Trophoblast cell (in vitro differentiated cells and primary cell): Measurements from ENCODE around the gene THADA.

Source experiments
- DNase-seq, 2 donors: peaks; one replicate each; pipeline ENCODE4 v3.0.0-alpha.2; 2016
- H2AFZ ChIP-seq: 2 replicates; pipeline ENCODE4 v1.6.1; 2013; ENCODE audit warnings: low read length, moderate library complexity, mild to moderate bottlenecking; ENCODE audit not compliant: insufficient read depth, poor library complexity
- H2AK5ac ChIP-seq: 2 replicates; pipeline ENCODE4 v1.6.1; 2013; ENCODE audit warnings: mild to moderate bottlenecking, low read length
- H2BK120ac ChIP-seq: 2 replicates; pipeline ENCODE4 v1.6.1; 2013; ENCODE audit warnings: low read length, mild to moderate bottlenecking, moderate library complexity; ENCODE audit not compliant: insufficient read depth, poor library complexity
- H2BK12ac ChIP-seq: 2 replicates; pipeline ENCODE4 v1.6.1; 2013; ENCODE audit warnings: mild to moderate bottlenecking, low read length, moderate library complexity
- H2BK5ac ChIP-seq: 2 replicates; pipeline ENCODE4 v1.6.1; 2013; ENCODE audit warnings: low read length, low read depth, moderate library complexity, mild to moderate bottlenecking; ENCODE audit not compliant: poor library complexity
- H3K14ac ChIP-seq: 2 replicates; pipeline ENCODE4 v1.6.1; 2013; ENCODE audit warnings: mild to moderate bottlenecking, low read length
- H3K18ac ChIP-seq: 2 replicates; pipeline ENCODE4 v1.6.1; 2013; ENCODE audit warnings: mild to moderate bottlenecking, low read length
- H3K23ac ChIP-seq: 2 replicates; pipeline ENCODE4 v1.6.1; 2013; ENCODE audit warnings: low read length
- H3K27ac ChIP-seq: 2 replicates; pipeline ENCODE4 v1.5.1; 2013; ENCODE audit warnings: low read depth, mild to moderate bottlenecking, inconsistent platforms, low read length, moderate library complexity
- H3K27me3 ChIP-seq: 2 replicates; pipeline ENCODE4 v1.6.1; 2013; ENCODE audit warnings: inconsistent platforms, mild to moderate bottlenecking, low read length, moderate library complexity; ENCODE audit not compliant: insufficient read depth
- H3K36me3 ChIP-seq, 2 experiments: 1 replicate in 1 of 2; 2 replicates in 1 of 2; pipeline ENCODE4 v1.6.1; 2013; ENCODE audit warnings: low read length in 2 of 2, mild to moderate bottlenecking in 2 of 2, moderate library complexity in 1 of 2; ENCODE audit not compliant: insufficient read depth in 2 of 2, control insufficient read depth in 1 of 2
- H3K4ac ChIP-seq: 2 replicates; pipeline ENCODE4 v1.6.1; 2013; ENCODE audit warnings: low read depth, mild to moderate bottlenecking, low read length, moderate library complexity
- H3K4me1 ChIP-seq, 2 experiments: 1 replicate in 1 of 2; 2 replicates in 1 of 2; pipeline ENCODE4 v1.6.1; 2013; ENCODE audit warnings: low read length in 2 of 2, mild to moderate bottlenecking in 2 of 2, moderate library complexity in 1 of 2; ENCODE audit not compliant: insufficient read depth in 2 of 2, control insufficient read depth in 1 of 2
- H3K4me2 ChIP-seq: 2 replicates; pipeline ENCODE4 v1.6.1; 2013; ENCODE audit warnings: inconsistent platforms, mild to moderate bottlenecking, low read length, moderate library complexity
- H3K4me3 ChIP-seq: 2 replicates; pipeline ENCODE4 v1.5.1; 2013; ENCODE audit warnings: mild to moderate bottlenecking, low read depth, low read length, inconsistent platforms
- H3K79me1 ChIP-seq: one replicate; pipeline ENCODE4 v1.6.1; 2013; ENCODE audit warnings: low read length
- H3K79me2 ChIP-seq: 2 replicates; pipeline ENCODE4 v1.6.1; 2013; ENCODE audit warnings: low read length, mild to moderate bottlenecking; ENCODE audit not compliant: control insufficient read depth, insufficient read depth, poor library complexity
- H3K9ac ChIP-seq: 2 replicates; pipeline ENCODE4 v1.6.1; 2013; ENCODE audit warnings: mild to moderate bottlenecking, low read length
- H3K9me3 ChIP-seq: 2 replicates; pipeline ENCODE4 v1.6.1; 2013; ENCODE audit warnings: low read depth, mild to moderate bottlenecking, control low read depth, inconsistent platforms, low read length; ENCODE audit not compliant: insufficient read depth
- H4K12ac ChIP-seq: 2 replicates; pipeline ENCODE4 v1.6.1; 2013; ENCODE audit warnings: low read depth, mild to moderate bottlenecking, low read length, moderate library complexity
- H4K8ac ChIP-seq: 2 replicates; pipeline ENCODE4 v1.6.1; 2013; ENCODE audit warnings: low read depth, mild to moderate bottlenecking, low read length, moderate library complexity
- H4K91ac ChIP-seq: one replicate; pipeline ENCODE4 v1.6.1; 2013; ENCODE audit warnings: low read depth, mild to moderate bottlenecking, low read length, moderate library complexity
- WGBS: extraction: QIAGEN DNeasy Blood & Tissue Kit; methylation state at CpG from one replicate; pipeline ENCODE4 v1.1.7; 2013; ENCODE audit warnings: missing lambda C conversion rate; ENCODE audit not compliant: insufficient read length, insufficient coverage; ENCODE audit errors: extremely low coverage; 5-methylcytosine and 5-hydroxymethylcytosine counted together

Gene THADA

GRCh38 chr2:43312755-43313641, 282.8 kb downstream of the THADA start:
- no peaks in the 10 kb centered on the region for H3K36me3 ChIP-seq
- WGBS = no CpG with 5 or more reads among the region's 7 CpGs
- no peaks in the 10 kb centered on the region for H3K9me3 ChIP-seq

GRCh38 chr2:43311276-43311675, 284.6 kb downstream of the THADA start:
- Histone ChIP-seq H3K79me2 (no peaks in the 10 kb centered on the region), H3K4me1 (peaks cover 0 to 2% of the 10 kb centered on the region in 2 experiments), H2AK5ac (no peak overlapping the region), H4K12ac (no peak overlapping the region), H3K4ac (no peak overlapping the region), H3K14ac (no peak overlapping the region), H3K18ac (no peak overlapping the region), H2BK12ac (no peak overlapping the region), H2BK120ac (no peak overlapping the region), H3K27ac (no peak overlapping the region), H3K9me3 (no peaks in the 10 kb centered on the region), H3K9ac (no peak overlapping the region), H2BK5ac (no peak overlapping the region), H3K4me2 (no peak overlapping the region), H4K91ac (no peak overlapping the region), H3K4me3 (no peak overlapping the region), H3K23ac (no peak overlapping the region), H2AFZ (no peak overlapping the region), H3K79me1 (peaks cover 3% of the 10 kb centered on the region), H3K27me3 (no peaks in the 10 kb centered on the region), H4K8ac (no peak overlapping the region), H3K36me3 (no peaks in the 10 kb centered on the region)
- DNase-seq = no peak

More at GRCh38 chr2:43312755-43313641, 282.8 kb downstream of the THADA start:
- Histone ChIP-seq H3K18ac (no peak overlapping the region), H4K91ac (peak overlapping the region; percentile 10), H3K14ac (no peak overlapping the region), H3K4me2 (no peak overlapping the region), H3K27me3 (no peaks in the 10 kb centered on the region), H3K4ac (no peak overlapping the region), H3K23ac (no peak overlapping the region), H4K12ac (no peak overlapping the region), H3K79me2 (no peaks in the 10 kb centered on the region), H3K79me1 (peaks cover 8% of the 10 kb centered on the region), H3K27ac (no peak overlapping the region), H2BK12ac (no peak overlapping the region), H3K9ac (no peak overlapping the region), H4K8ac (no peak overlapping the region), H2BK5ac (peak overlapping the region; percentile 6), H2AK5ac (peak overlapping the region; percentile 18), H2AFZ (no peak overlapping the region), H3K4me1 (peaks cover 0 to 2% of the 10 kb centered on the region in 2 experiments), H3K4me3 (no peak overlapping the region), H2BK120ac (peak overlapping the region; percentile 47)
- DNase-seq = no peak

GRCh38 chr2:43309935-43310334, 285.9 kb downstream of the THADA start:
- no peak overlapping the region for H2BK12ac ChIP-seq
- H3K79me1 ChIP-seq = no peaks in the 10 kb centered on the region
- no peaks in the 10 kb centered on the region for H3K9me3 ChIP-seq
- H2AK5ac ChIP-seq = no peak overlapping the region
- no peak for DNase-seq
- H3K27ac ChIP-seq = no peak overlapping the region
- H3K23ac ChIP-seq = no peak overlapping the region
- H4K8ac ChIP-seq = no peak overlapping the region
- H3K4me3 ChIP-seq = no peak overlapping the region
- WGBS = no CpG with 5 or more reads among the region's 1 CpG
- H3K14ac ChIP-seq = no peak overlapping the region
- no peak overlapping the region for H2BK120ac ChIP-seq
- H3K27me3 ChIP-seq = no peaks in the 10 kb centered on the region
- H4K91ac ChIP-seq = no peak overlapping the region
- no peak overlapping the region for H2AFZ ChIP-seq
- no peak overlapping the region for H3K4ac ChIP-seq
- no peak overlapping the region for H2BK5ac ChIP-seq
- no peak overlapping the region for H3K9ac ChIP-seq
- H4K12ac ChIP-seq = no peak overlapping the region
- no peak overlapping the region for H3K18ac ChIP-seq
- H3K79me2 ChIP-seq = no peaks in the 10 kb centered on the region
- no peaks in the 10 kb centered on the region for H3K36me3 ChIP-seq
- no peak overlapping the region for H3K4me2 ChIP-seq
- no peaks in the 10 kb centered on the region for H3K4me1 ChIP-seq

GRCh38 chr2:43307973-43308372, 287.9 kb downstream of the THADA start:
- no peaks in the 10 kb centered on the region for H3K79me2 ChIP-seq
- H3K4ac ChIP-seq = no peak overlapping the region
- no peak overlapping the region for H2AFZ ChIP-seq
- no CpG with 5 or more reads among the region's 3 CpGs for WGBS
- no peak overlapping the region for H2BK120ac ChIP-seq
- no peak overlapping the region for H4K8ac ChIP-seq
- H2BK5ac ChIP-seq = no peak overlapping the region
- H3K36me3 ChIP-seq = no peaks in the 10 kb centered on the region
- DNase-seq = no peak
- H3K27me3 ChIP-seq = no peaks in the 10 kb centered on the region
- no peaks in the 10 kb centered on the region for H3K4me1 ChIP-seq
- no peak overlapping the region for H3K4me3 ChIP-seq
- no peak overlapping the region for H2AK5ac ChIP-seq
- H4K91ac ChIP-seq = no peak overlapping the region
- H3K27ac ChIP-seq = no peak overlapping the region
- H3K4me2 ChIP-seq = no peak overlapping the region
- no peaks in the 10 kb centered on the region for H3K79me1 ChIP-seq
- no peak overlapping the region for H3K23ac ChIP-seq
- H2BK12ac ChIP-seq = no peak overlapping the region
- no peaks in the 10 kb centered on the region for H3K9me3 ChIP-seq
- H3K18ac ChIP-seq = no peak overlapping the region
- H4K12ac ChIP-seq = no peak overlapping the region
- H3K9ac ChIP-seq = no peak overlapping the region
- H3K14ac ChIP-seq = no peak overlapping the region
